A549 (cell line): ENCODE data around the gene PRRX1. TPM values are rescaled to one million over a fixed set of nuclear protein-coding genes. Genes with fewer than 3 reads are reported as not detected.

ENCODE experiments used
- ATAC-seq, 2 experiments: fragments of 200-7000 bp in 1 of 2; fragments of >200 bp in 1 of 2; cut with Nextera tagmentation in 1 of 2; cut with Tn5 transposase in 1 of 2; 3 replicates each; pipeline versions ENCODE4 v1.8.0 to v1.9.1; 2018 to 2020; ENCODE audit warnings: mild to moderate bottlenecking in 1 of 2, moderate library complexity in 1 of 2
- CTCF ChIA-PET: fragments of 300-600 bp; sonication (Branson Sonifier 250); formaldehyde crosslinking; extraction: SDS; loops from one replicate; lab custom pipeline; 2021; ENCODE audit warnings: antibody characterized with exemption, inconsistent platforms; lab: Yijun Ruan, JAX
- POLR2A ChIA-PET: fragments of 350-600 bp; formaldehyde crosslinking; extraction: SDS; loops from one replicate; lab custom pipeline; 2021; ENCODE audit warnings: antibody characterized with exemption, inconsistent platforms; lab: Yijun Ruan, JAX
- DNase-seq, 2 experiments: peaks; one replicate each; pipeline versions ENCODE4 v3.0.0 to v3.0.0-alpha.2; 2011 to 2016; ENCODE audit warnings: low read depth in 1 of 2, low spot score in 1 of 2
- FAIRE-seq: peaks from 2 replicates; lab custom pipeline; 2011; peaks lifted over from hg19 to GRCh38; lab: Jason Lieb, UNC
- H3K27ac ChIP-seq, 2 experiments: fragments of >200 bp; sonication (Bioruptor Twin); formaldehyde crosslinking; 3 replicates each; pipeline ENCODE4 v1.5.1; 2016 to 2017
- H3K4me1 ChIP-seq: fragments of >200 bp; sonication (Bioruptor Twin); formaldehyde crosslinking; 3 replicates; pipeline ENCODE4 v1.6.1; 2016
- H3K4me2 ChIP-seq: fragments of >200 bp; sonication (Bioruptor Twin); formaldehyde crosslinking; 3 replicates; pipeline ENCODE4 v1.6.1; 2016
- H3K4me3 ChIP-seq: fragments of >200 bp; sonication (Bioruptor Twin); formaldehyde crosslinking; 3 replicates; pipeline ENCODE4 v1.5.1; 2016
- H3K9me3 ChIP-seq: fragments of >200 bp; sonication (Bioruptor Twin); formaldehyde crosslinking; 3 replicates; pipeline ENCODE4 v1.6.1; 2016
- BHLHE40 ChIP-seq: IDR thresholded peaks from 2 replicates; pipeline ENCODE4 v1.6.1; 2012; ENCODE audit warnings: low read depth, low read length, inconsistent platforms
- CBX2 ChIP-seq: fragments of 200-600 bp; sonication (generic); IDR thresholded peaks from 2 replicates; pipeline ENCODE4 v1.6.1; 2016; ENCODE audit warnings: low read depth, mild to moderate bottlenecking, borderline replicate concordance
- CHD4 ChIP-seq: fragments of 200-600 bp; sonication (generic); IDR thresholded peaks from 2 replicates; pipeline ENCODE4 v1.6.1; 2016; ENCODE audit warnings: antibody characterized with exemption, mild to moderate bottlenecking, borderline replicate concordance
- EP300 ChIP-seq, 2 experiments: fragments of >200 bp; sonication (Bioruptor Twin); formaldehyde crosslinking; IDR thresholded peaks; 2 replicates in 1 of 2; 3 replicates in 1 of 2; pipeline ENCODE4 v1.6.1; 2016 to 2017
- ESRRA ChIP-seq: fragments of 150-350 bp; IDR thresholded peaks from 2 replicates; pipeline ENCODE4 v1.6.1; 2014; ENCODE audit warnings: mild to moderate bottlenecking, low read length, borderline replicate concordance
- FOSB ChIP-seq: fragments of 250-450 bp; sonication (Bioruptor Pico); IDR thresholded peaks from 2 replicates; pipeline ENCODE4 v1.5.0; 2020; ENCODE audit warnings: mild to moderate bottlenecking, moderate library complexity
- HDAC2 ChIP-seq: fragments of 200-600 bp; sonication (generic); IDR thresholded peaks from 2 replicates; pipeline ENCODE4 v1.6.1; 2016
- HEYL ChIP-seq: fragments of 250-450 bp; sonication (Bioruptor Pico); IDR thresholded peaks from 2 replicates; pipeline ENCODE4 v1.8.0; 2021; ENCODE audit warnings: mild to moderate bottlenecking, moderate library complexity
- JUN ChIP-seq, 2 experiments: fragments of >200 bp; sonication (Bioruptor Twin); formaldehyde crosslinking; IDR thresholded peaks; 2 replicates in 1 of 2; 3 replicates in 1 of 2; pipeline ENCODE4 v1.6.1; 2016 to 2017
- KDM1A ChIP-seq: fragments of 200-600 bp; sonication (generic); IDR thresholded peaks from 2 replicates; pipeline ENCODE4 v1.6.1; 2016; ENCODE audit warnings: low read depth, mild to moderate bottlenecking
- KDM5A ChIP-seq: fragments of 200-600 bp; sonication (generic); IDR thresholded peaks from 2 replicates; pipeline ENCODE4 v1.6.1; 2016; ENCODE audit warnings: antibody characterized with exemption, mild to moderate bottlenecking
- NFE2L2 ChIP-seq: fragments of 150-350 bp; conservative IDR thresholded peaks from 2 replicates; pipeline ENCODE4 v1.6.1; 2014; ENCODE audit warnings: low read length
- NR3C1 ChIP-seq: fragments of >200 bp; sonication (Bioruptor Twin); formaldehyde crosslinking; IDR thresholded peaks from 3 replicates; pipeline ENCODE4 v1.6.1; 2017
- PHF8 ChIP-seq: fragments of 200-600 bp; sonication (generic); IDR thresholded peaks from 2 replicates; pipeline ENCODE4 v1.6.1; 2016; ENCODE audit warnings: low read depth, mild to moderate bottlenecking, antibody characterized with exemption, moderate library complexity, borderline replicate concordance
- POLR2A ChIP-seq: IDR thresholded peaks from 2 replicates; pipeline ENCODE4 v1.6.1; 2012; ENCODE audit warnings: mild to moderate bottlenecking, low read length
- POLR2AphosphoS2 ChIP-seq: conservative IDR thresholded peaks from 2 replicates; pipeline ENCODE4 v1.6.1; 2012; ENCODE audit warnings: low read length, improper control_type of control experiment, inconsistent platforms
- RARB ChIP-seq: fragments of 250-450 bp; sonication (Bioruptor Pico); IDR thresholded peaks from 2 replicates; pipeline ENCODE4 v1.8.0; 2021; ENCODE audit warnings: mild to moderate bottlenecking, moderate library complexity
- RCOR1 ChIP-seq: fragments of 150-350 bp; IDR thresholded peaks from 2 replicates; pipeline ENCODE4 v1.6.1; 2014; ENCODE audit warnings: antibody characterized with exemption, low read length, low read depth
- ZC3H11A ChIP-seq: fragments of 450-650 bp; IDR thresholded peaks from 2 replicates; pipeline ENCODE4 v1.6.1; 2014; ENCODE audit warnings: antibody characterized with exemption, mild to moderate bottlenecking
- ZSCAN20 ChIP-seq: fragments of 250-450 bp; sonication (Bioruptor Pico); IDR thresholded peaks from 2 replicates; pipeline ENCODE4 v1.8.0; 2022; ENCODE audit warnings: mild to moderate bottlenecking, moderate library complexity
- WGBS: methylation state at CpG from one replicate; pipeline ENCODE4 v1.1.6; 2017; ENCODE audit errors: missing lambda C conversion rate; 5-methylcytosine and 5-hydroxymethylcytosine counted together
- polyA plus RNA-seq, 4 experiments: library from polyadenylated mRNA; depleted of rRNA in 3 of 4; stranded (reverse); fragments of >200 nt; fragmentation: RNase III in 1 of 4; extraction: RNeasy Plus Mini Kit Qiagen cat#74134 plus additional on column Dnase treatment in 1 of 4; gene quantifications; 2 replicates in 3 of 4; 3 replicates in 1 of 4; pipeline ENCODE4 v1.2.3, GENCODE V29; 2011 to 2017
- TF ChIP-seq, protein P1 (sequence below): fragments of >200 bp; sonication (Bioruptor Twin); formaldehyde crosslinking; IDR thresholded peaks from 3 replicates; pipeline ENCODE4 v1.5.1; 2016
- TF ChIP-seq, protein P2 (sequence below): fragments of 150-350 bp; IDR thresholded peaks from 2 replicates; pipeline ENCODE4 v1.6.1; 2014; ENCODE audit warnings: low read depth, mild to moderate bottlenecking, low read length
- TF ChIP-seq, protein P3 (sequence below): fragments of 450-650 bp; IDR thresholded peaks from 2 replicates; pipeline ENCODE4 v1.6.1; 2014; ENCODE audit warnings: antibody characterized with exemption
- TF ChIP-seq, protein P4 (sequence below): IDR thresholded peaks from 2 replicates; pipeline ENCODE4 v1.6.1; 2012

PRRX1 gene
- polyA plus RNA-seq, 2 of the 4 experiments (the other 2 are of a cell fraction): 0.14 TPM; not detected in 1

DNA sequence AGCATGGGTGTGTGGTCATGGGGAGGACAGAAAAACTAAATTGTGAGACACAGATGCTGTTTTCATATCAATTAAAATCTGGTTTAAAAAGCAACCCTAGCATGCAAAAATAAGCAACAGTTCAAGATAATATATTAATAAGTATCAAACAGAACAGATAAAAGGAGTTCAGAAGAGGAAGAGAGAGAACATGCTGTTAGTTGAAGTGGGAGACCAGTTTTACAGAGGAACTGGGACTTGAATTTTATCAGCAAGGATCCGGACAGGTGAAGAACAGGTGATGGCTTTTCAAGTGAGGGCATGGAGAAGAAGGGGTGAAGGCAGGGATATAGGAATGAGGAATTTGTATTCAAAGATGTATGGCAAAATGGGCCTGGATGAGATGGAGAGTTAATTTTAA lies 75.9 kb downstream of the PRRX1 start:
- CTCF ChIA-PET: no interaction called here
- FAIRE-seq (no peak), DNase-seq (no peak), ATAC-seq (no peak)
- H3K9me3 ChIP-seq: no peaks in the 10 kb centered on the region
- POLR2A ChIA-PET: no interaction called here
- H3K4me3 ChIP-seq: no peak overlapping the region
- TF ChIP-seq PHF8 (no peak), KDM1A (no peak), EP300 (IDR thresholded peaks at IDR 0.05) (no peak), HDAC2 (no peak), POLR2A (no peak), HEYL (CRISPR knock-in tag) (no peak), FOSB (CRISPR knock-in tag) (no peak), CHD4 (no peak), CBX2 (no peak), POLR2AphosphoS2 (no peak), ZSCAN20 (CRISPR knock-in tag) (no peak), RARB (CRISPR knock-in tag) (no peak), KDM5A (no peak), NFE2L2 (no peak), ZC3H11A (no peak)
- TF ChIP-seq, protein P1, sequence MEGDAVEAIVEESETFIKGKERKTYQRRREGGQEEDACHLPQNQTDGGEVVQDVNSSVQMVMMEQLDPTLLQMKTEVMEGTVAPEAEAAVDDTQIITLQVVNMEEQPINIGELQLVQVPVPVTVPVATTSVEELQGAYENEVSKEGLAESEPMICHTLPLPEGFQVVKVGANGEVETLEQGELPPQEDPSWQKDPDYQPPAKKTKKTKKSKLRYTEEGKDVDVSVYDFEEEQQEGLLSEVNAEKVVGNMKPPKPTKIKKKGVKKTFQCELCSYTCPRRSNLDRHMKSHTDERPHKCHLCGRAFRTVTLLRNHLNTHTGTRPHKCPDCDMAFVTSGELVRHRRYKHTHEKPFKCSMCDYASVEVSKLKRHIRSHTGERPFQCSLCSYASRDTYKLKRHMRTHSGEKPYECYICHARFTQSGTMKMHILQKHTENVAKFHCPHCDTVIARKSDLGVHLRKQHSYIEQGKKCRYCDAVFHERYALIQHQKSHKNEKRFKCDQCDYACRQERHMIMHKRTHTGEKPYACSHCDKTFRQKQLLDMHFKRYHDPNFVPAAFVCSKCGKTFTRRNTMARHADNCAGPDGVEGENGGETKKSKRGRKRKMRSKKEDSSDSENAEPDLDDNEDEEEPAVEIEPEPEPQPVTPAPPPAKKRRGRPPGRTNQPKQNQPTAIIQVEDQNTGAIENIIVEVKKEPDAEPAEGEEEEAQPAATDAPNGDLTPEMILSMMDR: no peak
- TF ChIP-seq, protein P2, sequence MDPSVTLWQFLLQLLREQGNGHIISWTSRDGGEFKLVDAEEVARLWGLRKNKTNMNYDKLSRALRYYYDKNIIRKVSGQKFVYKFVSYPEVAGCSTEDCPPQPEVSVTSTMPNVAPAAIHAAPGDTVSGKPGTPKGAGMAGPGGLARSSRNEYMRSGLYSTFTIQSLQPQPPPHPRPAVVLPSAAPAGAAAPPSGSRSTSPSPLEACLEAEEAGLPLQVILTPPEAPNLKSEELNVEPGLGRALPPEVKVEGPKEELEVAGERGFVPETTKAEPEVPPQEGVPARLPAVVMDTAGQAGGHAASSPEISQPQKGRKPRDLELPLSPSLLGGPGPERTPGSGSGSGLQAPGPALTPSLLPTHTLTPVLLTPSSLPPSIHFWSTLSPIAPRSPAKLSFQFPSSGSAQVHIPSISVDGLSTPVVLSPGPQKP: no peak
- TF ChIP-seq, protein P3, sequence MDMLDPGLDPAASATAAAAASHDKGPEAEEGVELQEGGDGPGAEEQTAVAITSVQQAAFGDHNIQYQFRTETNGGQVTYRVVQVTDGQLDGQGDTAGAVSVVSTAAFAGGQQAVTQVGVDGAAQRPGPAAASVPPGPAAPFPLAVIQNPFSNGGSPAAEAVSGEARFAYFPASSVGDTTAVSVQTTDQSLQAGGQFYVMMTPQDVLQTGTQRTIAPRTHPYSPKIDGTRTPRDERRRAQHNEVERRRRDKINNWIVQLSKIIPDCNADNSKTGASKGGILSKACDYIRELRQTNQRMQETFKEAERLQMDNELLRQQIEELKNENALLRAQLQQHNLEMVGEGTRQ: no peak
- H3K27ac ChIP-seq: no peak overlapping the region
- 0% methylated on average over 1 of the region's 1 CpG for WGBS
- no peak overlapping the region for H3K4me2 ChIP-seq
- H3K4me1 ChIP-seq: no peaks in the 10 kb centered on the region

DNA sequence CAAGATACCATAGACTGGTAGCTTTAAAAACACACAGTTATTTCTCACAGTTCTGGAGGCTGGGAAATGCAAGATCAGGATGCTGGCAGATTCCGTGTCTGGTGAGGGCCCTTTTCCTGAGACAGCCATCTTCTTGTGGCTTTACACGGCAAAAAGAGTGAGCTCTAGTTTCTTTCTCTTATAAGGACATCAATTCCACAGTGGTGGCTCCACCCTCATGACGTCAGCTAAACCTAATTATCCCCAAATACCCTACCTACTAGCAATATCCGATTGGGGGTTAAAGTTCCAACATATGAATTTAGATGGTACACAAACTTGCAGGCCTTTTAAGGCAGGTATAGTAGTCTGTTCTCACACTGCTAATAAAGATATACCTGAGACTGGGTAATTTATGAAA lies 77.7 kb downstream of the PRRX1 start:
- H3K9me3 ChIP-seq: no peaks in the 10 kb centered on the region
- FAIRE-seq: no peak
- WGBS: 8% methylated on average over 4 of the region's 4 CpGs
- CTCF ChIA-PET: interaction anchor here (1.2 to 1.5 kb wide), 2 partner anchors 12 to 52 kb away, joined by 3 to 4 read pairs; no protein-coding TSS in a partner anchor
- ATAC-seq: no peak
- H3K27ac ChIP-seq: no peak overlapping the region
- H3K4me1 ChIP-seq: no peaks in the 10 kb centered on the region
- TF ChIP-seq, protein P4, sequence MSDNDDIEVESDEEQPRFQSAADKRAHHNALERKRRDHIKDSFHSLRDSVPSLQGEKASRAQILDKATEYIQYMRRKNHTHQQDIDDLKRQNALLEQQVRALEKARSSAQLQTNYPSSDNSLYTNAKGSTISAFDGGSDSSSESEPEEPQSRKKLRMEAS: no peak
- no peak for TF ChIP-seq BHLHE40
- TF ChIP-seq POLR2AphosphoS2: no peak
- TF ChIP-seq NR3C1: no peak
- TF ChIP-seq ZC3H11A: no peak
- TF ChIP-seq JUN (IDR thresholded peaks at IDR 0.05): no peak
- TF ChIP-seq RCOR1: no peak
- no peak for TF ChIP-seq ESRRA
- H3K4me3 ChIP-seq: no peak overlapping the region
- DNase-seq: no peak
- POLR2A ChIA-PET: no interaction called here
- no peak overlapping the region for H3K4me2 ChIP-seq
